ENCODE results near the gene S100A4. TPM values are rescaled to one million over a fixed set of nuclear protein-coding genes. Genes with fewer than 3 reads are reported as not detected.
"Not testable (repeated sequence)": the region's sequence is repeated elsewhere in the genome, so short reads cannot be mapped to it uniquely, and the experiment has no call there.

The S100A4 gene
- 100 to 1,000 TPM in 3 of 4 donors, 10 to 100 TPM in 1; 89.3 to 229 (median 175) TPM for total RNA-seq

- no peaks in the 10 kb centered on the region for H3K27me3 ChIP-seq
- H3K4me1 ChIP-seq, result peaks cover 98% of the 10 kb centered on the region
- DNase-seq (ENCODE audit: low spot score in 2 of 2), result peak; percentile 97 to 98
- peak; percentile 40 to 85 for TF ChIP-seq POLR2A (IDR thresholded peaks at IDR 0.05)
- no peak for TF ChIP-seq EP300 (IDR thresholded peaks at IDR 0.05)
- TF ChIP-seq POLR2AphosphoS5 (IDR thresholded peaks at IDR 0.05), result peak; percentile 37 to 54 (median 46)
- H3K27ac ChIP-seq, result peak within 1 kb of the TSS; percentile 91
- peak within 1 kb of the TSS; percentile 58 for H3K4me3 ChIP-seq
- H3K36me3 ChIP-seq, result no peaks in the 10 kb centered on the region
- 12% methylated on average over 17 of the region's 19 CpGs for WGBS
- H3K9me3 ChIP-seq, result no peaks in the 10 kb centered on the region
Measured at GRCh38 chr1:153545067-153546055, at the start of gene S100A4. Gene S100A4 (minus strand): TSS chr1:153545806. CDS start chr1:153544794, 1,012 bp downstream.

GRCh38 chr1:153592748-153593147 lies 47.1 kb upstream of the S100A4 start:
- Histone ChIP-seq H3K4me3 (no peak overlapping the region), H3K9me3 (no peaks in the 10 kb centered on the region), H3K4me1 (no peaks in the 10 kb centered on the region), H3K27ac (no peak overlapping the region), H3K27me3 (no peaks in the 10 kb centered on the region), H3K36me3 (no peaks in the 10 kb centered on the region)
- 56% methylated on average over 4 of the region's 4 CpGs for WGBS
- no peak for DNase-seq (ENCODE audit: low spot score in 2 of 2)
- no peak for TF ChIP-seq POLR2AphosphoS5 (IDR thresholded peaks at IDR 0.05)
- no peak for TF ChIP-seq POLR2A (IDR thresholded peaks at IDR 0.05)
- TF ChIP-seq CTCF (IDR thresholded peaks at IDR 0.05), result no peak
- TF ChIP-seq EP300 (IDR thresholded peaks at IDR 0.05), result no peak

GRCh38 chr1:153588482-153588881 lies 42.9 kb upstream of the S100A4 start:
- Histone ChIP-seq H3K36me3 (no peaks in the 10 kb centered on the region), H3K9me3 (no peaks in the 10 kb centered on the region), H3K4me3 (no peak overlapping the region), H3K27ac (no peak overlapping the region), H3K27me3 (no peaks in the 10 kb centered on the region), H3K4me1 (no peaks in the 10 kb centered on the region)
- TF ChIP-seq CTCF (IDR thresholded peaks at IDR 0.05), result no peak
- TF ChIP-seq POLR2AphosphoS5 (IDR thresholded peaks at IDR 0.05), result no peak
- TF ChIP-seq EP300 (IDR thresholded peaks at IDR 0.05), result no peak
- no peak for TF ChIP-seq POLR2A (IDR thresholded peaks at IDR 0.05)
- 76% methylated on average over 2 of the region's 2 CpGs for WGBS
- no peak for DNase-seq (ENCODE audit: low spot score in 2 of 2)

GRCh38 chr1:153588033-153588432 lies 42.4 kb upstream of the S100A4 start:
- not testable (repeated sequence) for DNase-seq (ENCODE audit: low spot score in 2 of 2); H3K4me3 ChIP-seq

GRCh38 chr1:153587314-153587713 lies 41.7 kb upstream of the S100A4 start:
- Histone ChIP-seq H3K27ac (no peak overlapping the region), H3K27me3 (no peaks in the 10 kb centered on the region), H3K4me1 (no peaks in the 10 kb centered on the region), H3K36me3 (no peaks in the 10 kb centered on the region), H3K9me3 (no peaks in the 10 kb centered on the region), H3K4me3 (no peak overlapping the region)
- WGBS, result 66% methylated on average over 5 of the region's 5 CpGs
- DNase-seq (ENCODE audit: low spot score in 2 of 2), result no peak
- TF ChIP-seq EP300 (IDR thresholded peaks at IDR 0.05), result no peak
- TF ChIP-seq POLR2A (IDR thresholded peaks at IDR 0.05), result no peak
- TF ChIP-seq CTCF (IDR thresholded peaks at IDR 0.05), result no peak
- TF ChIP-seq POLR2AphosphoS5 (IDR thresholded peaks at IDR 0.05), result no peak

More at GRCh38 chr1:153588033-153588432, 42.4 kb upstream of the S100A4 start:
- H3K36me3 ChIP-seq, H3K27ac ChIP-seq, H3K27me3 ChIP-seq, H3K9me3 ChIP-seq, H3K4me1 ChIP-seq: not testable (repeated sequence)
- WGBS, result 92% methylated on average over 10 of the region's 10 CpGs

- H3K27ac ChIP-seq, result no peak overlapping the region
- no peaks in the 10 kb centered on the region for H3K27me3 ChIP-seq
Measured at GRCh38 chr1:153586347-153586746, 40.7 kb upstream of the S100A4 start.

More at GRCh38 chr1:153586347-153586746, 40.7 kb upstream of the S100A4 start:
- Histone ChIP-seq H3K4me1 (no peaks in the 10 kb centered on the region), H3K4me3 (no peak overlapping the region), H3K9me3 (no peaks in the 10 kb centered on the region), H3K36me3 (no peaks in the 10 kb centered on the region)
- TF ChIP-seq POLR2AphosphoS5 (IDR thresholded peaks at IDR 0.05) (no peak), POLR2A (IDR thresholded peaks at IDR 0.05) (no peak), EP300 (IDR thresholded peaks at IDR 0.05) (no peak), CTCF (IDR thresholded peaks at IDR 0.05) (no peak)
- 29% methylated on average over 1 of the region's 1 CpG for WGBS
- DNase-seq (ENCODE audit: low spot score in 2 of 2), result no peak

Measured in suprapubic skin (tissue), 4 donors.